H9 (cell line): ENCODE measurements around the gene WDR6. TPM values are rescaled to one million over a fixed set of nuclear protein-coding genes. Genes with fewer than 3 reads are reported as not detected.
A peak's percentile ranks its signal among the peaks of the same experiment; 100 is the strongest.

Source experiments
- DNase-seq: peaks from one replicate; pipeline ENCODE4 v3.0.0-alpha.2; 2017
- H2AFZ ChIP-seq: one replicate; pipeline ENCODE4 v1.6.1; 2013; ENCODE audit warnings: mild to moderate bottlenecking, low read length, control low read depth, moderate library complexity
- H2AK5ac ChIP-seq: 2 replicates; pipeline ENCODE4 v1.6.1; 2013; ENCODE audit warnings: low read length, control low read depth, mixed read lengths; ENCODE audit not compliant: insufficient read length
- H2BK120ac ChIP-seq: one replicate; pipeline ENCODE4 v1.6.1; 2013; ENCODE audit warnings: low read depth, mild to moderate bottlenecking, low read length, control low read depth, inconsistent platforms; ENCODE audit not compliant: poor library complexity, severe bottlenecking
- H2BK12ac ChIP-seq: 2 replicates; pipeline ENCODE4 v1.6.1; 2013; ENCODE audit warnings: low read length, control low read depth, mixed read lengths, low read depth; ENCODE audit not compliant: insufficient read length
- H2BK15ac ChIP-seq: 2 replicates; pipeline ENCODE4 v1.6.1; 2013; ENCODE audit warnings: low read depth, low read length, control low read depth
- H2BK20ac ChIP-seq: one replicate; pipeline ENCODE4 v1.6.1; 2013; ENCODE audit warnings: low read depth, mild to moderate bottlenecking, low read length, control low read depth, inconsistent platforms; ENCODE audit not compliant: poor library complexity, severe bottlenecking
- H2BK5ac ChIP-seq: 2 replicates; pipeline ENCODE4 v1.6.1; 2013; ENCODE audit warnings: low read length, control low read depth, mixed read lengths; ENCODE audit not compliant: insufficient read length
- H3K14ac ChIP-seq: 2 replicates; pipeline ENCODE4 v1.6.1; 2013; ENCODE audit warnings: low read length, control low read depth; ENCODE audit not compliant: insufficient read depth
- H3K18ac ChIP-seq: 2 replicates; pipeline ENCODE4 v1.6.1; 2013; ENCODE audit warnings: low read depth, mild to moderate bottlenecking, mixed read lengths, low read length, control low read depth; ENCODE audit not compliant: insufficient read length
- H3K23ac ChIP-seq: 2 replicates; pipeline ENCODE4 v1.6.1; 2013; ENCODE audit warnings: low read length, control low read depth, mixed read lengths, low read depth; ENCODE audit not compliant: insufficient read length
- H3K23me2 ChIP-seq: 2 replicates; pipeline ENCODE4 v1.6.1; 2013; ENCODE audit warnings: low read depth, mild to moderate bottlenecking, mixed read lengths, low read length, control low read depth; ENCODE audit not compliant: insufficient read length, poor library complexity, severe bottlenecking
- H3K27ac ChIP-seq: 2 replicates; pipeline ENCODE4 v1.5.1; 2013; ENCODE audit warnings: low read length, control low read depth, mixed read lengths, low read depth; ENCODE audit not compliant: insufficient read length
- H3K27me3 ChIP-seq: 2 replicates; pipeline ENCODE4 v1.6.1; 2013; ENCODE audit warnings: low read length, control low read depth, inconsistent platforms; ENCODE audit not compliant: insufficient read depth
- H3K4ac ChIP-seq: 2 replicates; pipeline ENCODE4 v1.6.1; 2013; ENCODE audit warnings: low read depth, mild to moderate bottlenecking, control low read depth, inconsistent platforms, low read length, moderate library complexity
- H3K4me1 ChIP-seq: 2 replicates; pipeline ENCODE4 v1.6.1; 2013; ENCODE audit warnings: low read length, control low read depth, inconsistent platforms; ENCODE audit not compliant: insufficient read depth
- H3K4me2 ChIP-seq: 2 replicates; pipeline ENCODE4 v1.6.1; 2013; ENCODE audit warnings: low read length, control low read depth, mixed read lengths; ENCODE audit not compliant: insufficient read length, insufficient read depth
- H3K56ac ChIP-seq: 2 replicates; pipeline ENCODE4 v1.6.1; 2013; ENCODE audit warnings: low read depth, mild to moderate bottlenecking, mixed read lengths, low read length, control low read depth; ENCODE audit not compliant: insufficient read length
- H3K79me1 ChIP-seq: 2 replicates; pipeline ENCODE4 v1.6.1; 2013; ENCODE audit warnings: low read depth, mild to moderate bottlenecking, moderate library complexity, low read length, control low read depth, inconsistent platforms; ENCODE audit not compliant: insufficient read depth, poor library complexity, severe bottlenecking
- H3K79me2 ChIP-seq: 2 replicates; pipeline ENCODE4 v1.6.1; 2013; ENCODE audit warnings: low read length, control low read depth, inconsistent platforms; ENCODE audit not compliant: insufficient read depth
- H3K9ac ChIP-seq: 2 replicates; pipeline ENCODE4 v1.6.1; 2013; ENCODE audit warnings: low read length, control low read depth, mixed read lengths; ENCODE audit not compliant: insufficient read length; ENCODE audit errors: extremely low read depth
- H3K9me3 ChIP-seq: one replicate; pipeline ENCODE4 v1.6.1; 2013; ENCODE audit warnings: low read depth, low read length, inconsistent platforms; ENCODE audit not compliant: control insufficient read depth
- H3T11ph ChIP-seq: one replicate; pipeline ENCODE4 v1.6.1; 2013; ENCODE audit warnings: mild to moderate bottlenecking, low read length, control low read depth, inconsistent platforms
- H4K20me1 ChIP-seq: one replicate; pipeline ENCODE4 v1.6.1; 2013; ENCODE audit not compliant: control insufficient read depth, insufficient read length, insufficient read depth
- H4K5ac ChIP-seq: 2 replicates; pipeline ENCODE4 v1.6.1; 2013; ENCODE audit warnings: low read depth, mild to moderate bottlenecking, mixed read lengths, low read length, control low read depth; ENCODE audit not compliant: insufficient read length
- H4K8ac ChIP-seq: replicated peaks from 2 replicates; pipeline ENCODE4 v1.6.1; 2013; ENCODE audit warnings: low read length, control low read depth, mixed read lengths, low read depth; ENCODE audit not compliant: insufficient read length
- H4K91ac ChIP-seq: 2 replicates; pipeline ENCODE4 v1.6.1; 2013; ENCODE audit warnings: low read depth, mild to moderate bottlenecking, moderate library complexity, mixed read lengths, low read length, control low read depth; ENCODE audit not compliant: insufficient read length
- H3K27ac Mint-ChIP-seq, 3 experiments: 2 replicates in 2 of 3; 3 replicates in 1 of 3; pipeline ENCODE4 v1.8.0; 2020 to 2021; ENCODE audit warnings: mixed read lengths in 3 of 3, mild to moderate bottlenecking in 1 of 3, moderate library complexity in 1 of 3
- H3K27me3 Mint-ChIP-seq: 2 replicates; pipeline ENCODE4 v1.8.0; 2021; ENCODE audit warnings: low read depth, mild to moderate bottlenecking, moderate library complexity, mixed read lengths
- H3K36me3 Mint-ChIP-seq, 3 experiments: 2 replicates in 2 of 3; 3 replicates in 1 of 3; pipeline ENCODE4 v1.8.0; 2020 to 2021; ENCODE audit warnings: low read depth in 3 of 3, mixed read lengths in 3 of 3; ENCODE audit not compliant: insufficient read depth in 1 of 3
- H3K4me1 Mint-ChIP-seq, 2 experiments: 2 replicates each; pipeline ENCODE4 v1.8.0; 2020; ENCODE audit warnings: mixed read lengths in 2 of 2
- H3K4me3 Mint-ChIP-seq, 2 experiments: 2 replicates in 1 of 2; 3 replicates in 1 of 2; pipeline ENCODE4 v1.8.0; 2020 to 2021; ENCODE audit warnings: mild to moderate bottlenecking in 2 of 2, mixed read lengths in 2 of 2, moderate library complexity in 1 of 2
- H3K9me3 Mint-ChIP-seq, 2 experiments: 2 replicates in 1 of 2; 3 replicates in 1 of 2; pipeline ENCODE4 v1.8.0; 2020; ENCODE audit warnings: mild to moderate bottlenecking in 2 of 2, mixed read lengths in 2 of 2, moderate library complexity in 1 of 2
- WGBS: extraction: QIAGEN DNeasy Blood & Tissue Kit; methylation state at CpG from one replicate; pipeline ENCODE4 v1.1.7; 2013; ENCODE audit warnings: missing lambda C conversion rate, low lambda C conversion rate, mixed read lengths; ENCODE audit not compliant: insufficient read length; ENCODE audit errors: extremely low coverage; 5-methylcytosine and 5-hydroxymethylcytosine counted together
- total RNA-seq: library from RNA; stranded (reverse); gene quantifications from 2 replicates; pipeline ENCODE4 v1.2.1, GENCODE V29; 2021
- TF ChIP-seq, protein P1 (sequence below): fragments of 200-600 bp; sonication (generic); conservative IDR thresholded peaks from 3 replicates; pipeline ENCODE4 v1.8.0; 2021; ENCODE audit warnings: antibody characterized with exemption, mild to moderate bottlenecking

WDR6 gene
- total RNA-seq, 1 experiment from 2014 or later, result 298 TPM

DNA sequence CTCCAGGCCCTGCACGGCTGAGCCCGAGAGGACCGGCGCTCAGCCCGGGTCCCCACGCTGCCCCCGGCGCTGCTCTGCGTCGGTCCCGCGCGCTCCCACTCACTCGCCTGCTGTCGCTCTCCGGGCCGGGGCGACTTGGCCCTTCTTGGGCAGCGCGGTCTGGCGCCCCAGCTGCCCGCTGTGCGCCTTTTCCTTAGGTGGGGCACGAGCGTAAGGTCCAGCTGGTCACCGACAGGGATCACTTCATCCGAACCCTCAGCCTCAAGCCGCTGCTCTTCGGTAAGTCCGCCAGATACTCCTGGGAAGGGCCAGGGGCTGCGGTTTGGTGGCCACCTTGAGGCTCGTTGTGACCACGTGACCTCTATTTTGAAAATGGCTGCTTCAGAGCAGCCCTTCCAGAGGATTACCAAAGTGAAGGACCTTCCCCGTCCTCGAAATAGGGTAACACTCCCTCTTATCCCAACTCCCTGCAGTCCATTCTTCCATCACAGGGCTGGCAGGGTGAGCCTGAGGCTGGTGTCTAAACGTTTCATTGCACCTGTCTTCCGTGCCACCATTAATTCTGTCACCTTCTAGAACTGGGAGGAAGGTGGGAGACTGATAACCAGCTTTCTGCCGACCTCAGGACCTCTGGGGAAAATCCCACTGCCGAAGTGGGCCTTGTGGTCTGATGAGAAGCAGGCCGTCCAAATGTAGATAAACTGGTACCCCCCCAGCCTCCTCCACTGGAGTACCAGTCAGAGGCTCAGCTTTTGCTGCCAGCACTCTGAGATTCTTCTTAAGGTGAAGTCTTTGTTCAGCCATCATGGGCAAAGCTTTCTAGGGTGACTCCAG is 16.3 kb upstream of the WDR6 start:
- H2AFZ ChIP-seq, result no peak overlapping the region
- no peaks in the 10 kb centered on the region; the same call in 1 of the 2 replicates for H3K27me3 Mint-ChIP-seq
- peaks cover 5 to 32% (median 14%) of the 10 kb centered on the region in 3 experiments for H3K36me3 Mint-ChIP-seq

More for the DNA sequence above, 16.3 kb upstream of the WDR6 start:
- Histone ChIP-seq H3K4ac (no peak overlapping the region), H4K8ac (no peak overlapping the region), H3K18ac (peak overlapping the region; percentile 95), H3K27ac (no peak overlapping the region), H2AK5ac (no peak overlapping the region), H2BK12ac (no peak overlapping the region), H2BK15ac (no peak overlapping the region), H2BK5ac (no peak overlapping the region), H2BK120ac (no peak overlapping the region), H3K9ac (peak overlapping the region; percentile 86), H3K56ac (no peak overlapping the region), H4K91ac (no peak overlapping the region), H3K23ac (no peak overlapping the region), H3K23me2 (peaks cover 21% of the 10 kb centered on the region), H2BK20ac (no peak overlapping the region), H4K20me1 (no peaks in the 10 kb centered on the region), H3K79me1 (no peaks in the 10 kb centered on the region), H4K5ac (peak overlapping the region; percentile 79), H3K79me2 (no peaks in the 10 kb centered on the region; the same call in 1 of the 2 replicates), H3K9me3 (no peaks in the 10 kb centered on the region), H3K4me2 (peak overlapping the region; percentile 90), H3T11ph (no peak overlapping the region), H3K27me3 (no peaks in the 10 kb centered on the region), H3K4me1 (peaks cover 11% of the 10 kb centered on the region; the same call in 1 of the 2 replicates), H3K14ac (peak overlapping the region; percentile 94)
- H3K4me1 Mint-ChIP-seq, result peaks cover 20 to 23% of the 10 kb centered on the region in 2 experiments
- WGBS, result no CpG with 5 or more reads among the region's 40 CpGs
- DNase-seq, result peak; percentile 63
- H3K4me3 Mint-ChIP-seq, result peak overlapping the region; percentile 86 to 89
- peak overlapping the region in 2 of 3 experiments; percentile 87 to 91; a peak in 5 of 7 replicates for H3K27ac Mint-ChIP-seq
- TF ChIP-seq, protein P1, sequence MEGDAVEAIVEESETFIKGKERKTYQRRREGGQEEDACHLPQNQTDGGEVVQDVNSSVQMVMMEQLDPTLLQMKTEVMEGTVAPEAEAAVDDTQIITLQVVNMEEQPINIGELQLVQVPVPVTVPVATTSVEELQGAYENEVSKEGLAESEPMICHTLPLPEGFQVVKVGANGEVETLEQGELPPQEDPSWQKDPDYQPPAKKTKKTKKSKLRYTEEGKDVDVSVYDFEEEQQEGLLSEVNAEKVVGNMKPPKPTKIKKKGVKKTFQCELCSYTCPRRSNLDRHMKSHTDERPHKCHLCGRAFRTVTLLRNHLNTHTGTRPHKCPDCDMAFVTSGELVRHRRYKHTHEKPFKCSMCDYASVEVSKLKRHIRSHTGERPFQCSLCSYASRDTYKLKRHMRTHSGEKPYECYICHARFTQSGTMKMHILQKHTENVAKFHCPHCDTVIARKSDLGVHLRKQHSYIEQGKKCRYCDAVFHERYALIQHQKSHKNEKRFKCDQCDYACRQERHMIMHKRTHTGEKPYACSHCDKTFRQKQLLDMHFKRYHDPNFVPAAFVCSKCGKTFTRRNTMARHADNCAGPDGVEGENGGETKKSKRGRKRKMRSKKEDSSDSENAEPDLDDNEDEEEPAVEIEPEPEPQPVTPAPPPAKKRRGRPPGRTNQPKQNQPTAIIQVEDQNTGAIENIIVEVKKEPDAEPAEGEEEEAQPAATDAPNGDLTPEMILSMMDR, result no peak
- H3K9me3 Mint-ChIP-seq, result no peaks in the 10 kb centered on the region
